Endothelial cell of umbilical vein (primary cell): ENCODE measurements around the gene LATS1. TPM values are rescaled to one million over a fixed set of nuclear protein-coding genes. Genes with fewer than 3 reads are reported as not detected.

Source experiments
- BruUV-seq: library from RNA; stranded (reverse); fragments of 400-500 nt; replicated peaks from 2 replicates; lab custom pipeline; 2021; lab: Mats Ljungman, UMichigan
- CTCF ChIA-PET: fragments of 300-600, 350-600 bp; sonication (Branson Sonifier 250); formaldehyde crosslinking; loops from one replicate; lab custom pipeline; 2021; ENCODE audit warnings: antibody characterized with exemption, inconsistent platforms; lab: Charles Lee
- POLR2A ChIA-PET: fragments of 300-600, 350-600 bp; sonication (Branson Sonifier 250); formaldehyde crosslinking; loops from one replicate; lab custom pipeline; 2021; ENCODE audit warnings: antibody characterized with exemption, inconsistent platforms; lab: Charles Lee
- DNase-seq: peaks from one replicate; pipeline ENCODE4 v3.0.0-alpha.2; 2011; ENCODE audit warnings: low read depth, low spot score
- FAIRE-seq: peaks from 2 replicates; lab custom pipeline; 2011; peaks lifted over from hg19 to GRCh38; lab: Jason Lieb, UNC
- H2AFZ ChIP-seq: 2 replicates; pipeline ENCODE4 v1.6.0; 2012; ENCODE audit warnings: low read depth, low read length, control low read depth, inconsistent platforms
- H3K27ac ChIP-seq: 2 replicates; pipeline ENCODE4 v1.5.1; 2011; ENCODE audit warnings: low read depth, mild to moderate bottlenecking, control low read depth, low read length, moderate library complexity; ENCODE audit not compliant: insufficient read depth
- H3K27me3 ChIP-seq, 2 experiments: 2 replicates each; pipeline versions ENCODE4 v1.6.0 to v1.6.1; 2011; ENCODE audit warnings: low read length in 2 of 2, mixed read lengths in 1 of 2; ENCODE audit not compliant: control insufficient read depth in 2 of 2, insufficient read depth in 2 of 2
- H3K36me3 ChIP-seq, 2 experiments: 2 replicates in 1 of 2; 3 replicates in 1 of 2; pipeline ENCODE4 v1.5.1; 2011; ENCODE audit warnings: low read length in 2 of 2, mild to moderate bottlenecking in 1 of 2, moderate library complexity in 1 of 2; ENCODE audit not compliant: control insufficient read depth in 2 of 2, insufficient read depth in 2 of 2; ENCODE audit errors: extremely low read depth in 1 of 2
- H3K4me1 ChIP-seq: 3 replicates; pipeline ENCODE4 v1.5.1; 2011; ENCODE audit warnings: mild to moderate bottlenecking, low read length; ENCODE audit not compliant: control insufficient read depth, insufficient read depth; ENCODE audit errors: extremely low read depth
- H3K4me2 ChIP-seq: 2 replicates; pipeline ENCODE4 v1.6.1; 2011; ENCODE audit warnings: low read length, control low read depth, mixed read lengths; ENCODE audit not compliant: insufficient read depth
- H3K4me3 ChIP-seq, 3 experiments: fragments of 200-600 bp in 1 of 3; sonication (generic), shearing (Covaris generic) in 1 of 3; replicated peaks in 1 of 3; 2 replicates each; pipeline ENCODE4 v1.5.1; 2011 to 2016; ENCODE audit warnings: control low read depth in 3 of 3, low read length in 3 of 3, mild to moderate bottlenecking in 2 of 3, inconsistent platforms in 1 of 3, low read depth in 1 of 3, moderate library complexity in 1 of 3; ENCODE audit not compliant: insufficient read depth in 1 of 3
- H3K79me2 ChIP-seq: 2 replicates; pipeline ENCODE4 v1.6.0; 2012; ENCODE audit warnings: low read length, inconsistent platforms; ENCODE audit not compliant: control insufficient read depth, insufficient read depth
- H3K9ac ChIP-seq: replicated peaks from 2 replicates; pipeline ENCODE3; 2011; ENCODE audit warnings: low read length, control low read depth; ENCODE audit not compliant: insufficient read depth; ENCODE audit errors: extremely low read depth
- H3K9me1 ChIP-seq: replicated peaks from 3 replicates; pipeline ENCODE4 v1.6.0; 2011; ENCODE audit warnings: mild to moderate bottlenecking, low read length; ENCODE audit not compliant: control insufficient read depth, insufficient read depth; ENCODE audit errors: extremely low read depth
- H3K9me3 ChIP-seq: replicated peaks from 2 replicates; pipeline ENCODE4 v1.5.1; 2012; ENCODE audit warnings: low read length, inconsistent platforms; ENCODE audit not compliant: control insufficient read depth, insufficient read depth
- H4K20me1 ChIP-seq: replicated peaks from 2 replicates; pipeline ENCODE3; 2011; ENCODE audit warnings: mild to moderate bottlenecking, low read length; ENCODE audit not compliant: control insufficient read depth, insufficient read depth; ENCODE audit errors: extremely low read depth
- EZH2 ChIP-seq: IDR thresholded peaks from 2 replicates; pipeline ENCODE4 v1.6.1; 2012; ENCODE audit warnings: borderline replicate concordance, low read depth, mild to moderate bottlenecking, moderate library complexity, low read length, inconsistent platforms; ENCODE audit not compliant: severe bottlenecking
- FOS ChIP-seq: IDR thresholded peaks from 2 replicates; pipeline ENCODE4 v1.6.1; 2011; ENCODE audit warnings: mild to moderate bottlenecking, low read length, moderate library complexity, borderline replicate concordance; ENCODE audit not compliant: insufficient read depth
- GATA2 ChIP-seq: IDR thresholded peaks from 2 replicates; pipeline ENCODE4 v1.7.0; 2011; ENCODE audit warnings: low read depth, mild to moderate bottlenecking, moderate library complexity, mixed read lengths, low read length; ENCODE audit not compliant: insufficient read length, insufficient read depth
- JUN ChIP-seq: IDR thresholded peaks from 2 replicates; pipeline ENCODE4 v1.6.1; 2011; ENCODE audit warnings: borderline replicate concordance, low read depth; ENCODE audit not compliant: insufficient read length, insufficient read depth
- MYC ChIP-seq: IDR thresholded peaks from one replicate; pipeline ENCODE4 v1.6.1; 2011; ENCODE audit warnings: mild to moderate bottlenecking, low read depth, low read length
- POLR2A ChIP-seq: IDR thresholded peaks from 2 replicates; pipeline ENCODE4 v1.6.1; 2012; ENCODE audit warnings: low read depth, mild to moderate bottlenecking, control low read depth, low read length
- POLR2AphosphoS5 ChIP-seq: IDR thresholded peaks from 2 replicates; pipeline ENCODE4 v1.6.1; 2012; ENCODE audit warnings: low read depth, mild to moderate bottlenecking, control low read depth, low read length, moderate library complexity; ENCODE audit not compliant: insufficient read depth
- dilution Hi-C: fragments of 300-500 bp; cut with MboI; formaldehyde crosslinking; loops from one replicate; pipeline ENCODE4 v1.15.0; 2019; ENCODE audit warnings: low sequenced_read_pairs; ENCODE audit not compliant: extremely low pct_ligation_motif_present
- intact Hi-C: fragments of 100-400 bp; cut with micrococcal nuclease; formaldehyde crosslinking; loops from one replicate; pipeline ENCODE4 v1.10.0; 2022
- polyA plus RNA-seq, 4 experiments: library from polyadenylated mRNA; depleted of rRNA in 3 of 4; stranded (reverse) in 3 of 4; unstranded in 1 of 4; fragments of >200 nt; gene quantifications; 2 replicates each; pipeline versions ENCODE4 v1.2.1 to v1.2.3, GENCODE V29; 2011 to 2012; ENCODE audit warnings: missing spikeins in 1 of 4
- total RNA-seq: library from RNA; stranded (reverse); gene quantifications from 2 replicates; pipeline ENCODE4 v1.2.3, GENCODE V29; 2021
- TF ChIP-seq, protein P1 (sequence below): IDR thresholded peaks from 2 replicates; pipeline ENCODE4 v1.6.1; 2011; ENCODE audit not compliant: insufficient read depth, insufficient read length
- TF ChIP-seq, protein P2 (sequence below), 2 donors: IDR thresholded peaks; 1 replicate in 1 of 2; 2 replicates in 1 of 2; pipeline ENCODE4 v1.5.1; 2011; ENCODE audit warnings: low read length in 2 of 2, mild to moderate bottlenecking in 2 of 2, moderate library complexity in 2 of 2, control low read depth in 1 of 2, inconsistent platforms in 1 of 2, low read depth in 1 of 2; ENCODE audit not compliant: insufficient read depth in 1 of 2; ENCODE audit errors: extremely low read depth in 1 of 2

LATS1 gene
- total and polyA plus RNA-seq, 2 donors (not counting 3 experiments of a cell fraction or from before 2014, with no cell fraction given), result 8.4 to 27.6 TPM

DNA sequence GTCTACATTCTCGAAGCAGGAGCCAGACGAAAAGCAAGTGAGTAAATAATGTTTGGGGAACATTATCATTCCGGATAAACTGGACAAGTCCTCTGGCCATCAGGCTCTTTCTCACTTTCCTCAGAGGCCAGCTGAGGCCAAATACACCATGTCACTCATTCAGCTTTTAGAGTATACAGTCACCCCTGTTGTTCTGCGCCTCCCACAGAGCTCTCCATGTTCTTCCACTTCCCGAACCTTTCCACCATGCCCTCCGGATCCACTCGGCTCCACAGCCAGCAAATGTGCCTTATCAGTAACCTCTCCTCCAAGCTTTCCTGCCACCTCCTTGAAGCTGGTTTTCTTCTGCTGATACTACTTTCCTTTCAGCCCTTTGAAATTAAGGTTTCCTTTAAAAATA, 31.7 kb downstream of the LATS1 start:
- intact Hi-C loops, result no loop called here
- no peaks in the 10 kb centered on the region for H3K9me3 ChIP-seq
- H3K4me1 ChIP-seq, result no peaks in the 10 kb centered on the region
- H3K4me2 ChIP-seq, result no peak overlapping the region
- no TSS peak for BruUV-seq
- dilution Hi-C loops, result no loop called here
- H3K27ac ChIP-seq, result no peak overlapping the region
- H3K79me2 ChIP-seq, result peaks cover 30% of the 10 kb centered on the region
- H3K9ac ChIP-seq, result no peak overlapping the region
- no peak for TF ChIP-seq POLR2AphosphoS5
- TF ChIP-seq, protein P1, sequence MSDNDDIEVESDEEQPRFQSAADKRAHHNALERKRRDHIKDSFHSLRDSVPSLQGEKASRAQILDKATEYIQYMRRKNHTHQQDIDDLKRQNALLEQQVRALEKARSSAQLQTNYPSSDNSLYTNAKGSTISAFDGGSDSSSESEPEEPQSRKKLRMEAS, result no peak
- TF ChIP-seq MYC, result no peak
- TF ChIP-seq POLR2A, result no peak
- no peak for TF ChIP-seq GATA2
- TF ChIP-seq FOS, result no peak
- TF ChIP-seq, protein P2, sequence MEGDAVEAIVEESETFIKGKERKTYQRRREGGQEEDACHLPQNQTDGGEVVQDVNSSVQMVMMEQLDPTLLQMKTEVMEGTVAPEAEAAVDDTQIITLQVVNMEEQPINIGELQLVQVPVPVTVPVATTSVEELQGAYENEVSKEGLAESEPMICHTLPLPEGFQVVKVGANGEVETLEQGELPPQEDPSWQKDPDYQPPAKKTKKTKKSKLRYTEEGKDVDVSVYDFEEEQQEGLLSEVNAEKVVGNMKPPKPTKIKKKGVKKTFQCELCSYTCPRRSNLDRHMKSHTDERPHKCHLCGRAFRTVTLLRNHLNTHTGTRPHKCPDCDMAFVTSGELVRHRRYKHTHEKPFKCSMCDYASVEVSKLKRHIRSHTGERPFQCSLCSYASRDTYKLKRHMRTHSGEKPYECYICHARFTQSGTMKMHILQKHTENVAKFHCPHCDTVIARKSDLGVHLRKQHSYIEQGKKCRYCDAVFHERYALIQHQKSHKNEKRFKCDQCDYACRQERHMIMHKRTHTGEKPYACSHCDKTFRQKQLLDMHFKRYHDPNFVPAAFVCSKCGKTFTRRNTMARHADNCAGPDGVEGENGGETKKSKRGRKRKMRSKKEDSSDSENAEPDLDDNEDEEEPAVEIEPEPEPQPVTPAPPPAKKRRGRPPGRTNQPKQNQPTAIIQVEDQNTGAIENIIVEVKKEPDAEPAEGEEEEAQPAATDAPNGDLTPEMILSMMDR (IDR thresholded peaks at IDR 0.05; ENCODE audit: extremely low read depth in 1 of 2, insufficient read depth in 1 of 2, low read depth in 1 of 2, low read length in 2 of 2), result no peak
- no peak for TF ChIP-seq EZH2
- TF ChIP-seq JUN, result no peak
- CTCF ChIA-PET, result interaction anchor here (0.8 kb wide), 1 partner anchor 11 kb away, joined by 3 read pairs; no protein-coding TSS in a partner anchor
- no peak overlapping the region for H2AFZ ChIP-seq
- DNase-seq (no peak), FAIRE-seq (no peak)
- POLR2A ChIA-PET, result no interaction called here
- H4K20me1 ChIP-seq, result peaks cover 2% of the 10 kb centered on the region
- no peaks in the 10 kb centered on the region for H3K27me3 ChIP-seq
- no peaks in the 10 kb centered on the region for H3K9me1 ChIP-seq
- no peak overlapping the region for H3K4me3 ChIP-seq
- H3K36me3 ChIP-seq, result peaks cover 9 to 18% of the 10 kb centered on the region in 2 experiments
